ENCODE results near the gene SGCD.
"Not testable (repeated sequence)": the region's sequence is repeated elsewhere in the genome, so short reads cannot be mapped to it uniquely, and the experiment has no call there.

SGCD gene

GRCh38 chr5:156598964-156599363, 272.0 kb downstream of the SGCD start:
- no peak for DNase-seq (ENCODE audit: low read depth)
- TF ChIP-seq CTCF (conservative IDR thresholded peaks at IDR 0.05; ENCODE audit: control insufficient read depth, insufficient read depth, low read depth, low read length), result no peak
- no peak overlapping the region for H3K4me3 ChIP-seq (ENCODE audit: control insufficient read depth, low read depth, low read length)

- not testable (repeated sequence) for DNase-seq (ENCODE audit: low read depth)
Observed at GRCh38 chr5:156610582-156610981, 283.6 kb downstream of the SGCD start.

GRCh38 chr5:156615901-156616300, 288.9 kb downstream of the SGCD start:
- no peak overlapping the region for H3K4me3 ChIP-seq (ENCODE audit: control insufficient read depth, low read depth, low read length)
- DNase-seq (ENCODE audit: low read depth), result no peak
- no peak for TF ChIP-seq CTCF (conservative IDR thresholded peaks at IDR 0.05; ENCODE audit: control insufficient read depth, insufficient read depth, low read depth, low read length)

More at GRCh38 chr5:156610582-156610981, 283.6 kb downstream of the SGCD start:
- not testable (repeated sequence) for H3K4me3 ChIP-seq (ENCODE audit: control insufficient read depth, low read depth, low read length)

- no peak for DNase-seq (ENCODE audit: low read depth)
- H3K4me3 ChIP-seq (ENCODE audit: control insufficient read depth, low read depth, low read length), result no peak overlapping the region
- TF ChIP-seq CTCF (conservative IDR thresholded peaks at IDR 0.05; ENCODE audit: control insufficient read depth, insufficient read depth, low read depth, low read length), result no peak
Observed at GRCh38 chr5:156617426-156617825, 290.5 kb downstream of the SGCD start.

GRCh38 chr5:156618601-156619000, 291.6 kb downstream of the SGCD start:
- no peak overlapping the region for H3K4me3 ChIP-seq (ENCODE audit: control insufficient read depth, low read depth, low read length)
- no peak for TF ChIP-seq CTCF (conservative IDR thresholded peaks at IDR 0.05; ENCODE audit: control insufficient read depth, insufficient read depth, low read depth, low read length)
- no peak for DNase-seq (ENCODE audit: low read depth)

- TF ChIP-seq CTCF (conservative IDR thresholded peaks at IDR 0.05; ENCODE audit: control insufficient read depth, insufficient read depth, low read depth, low read length), result no peak
- no peak overlapping the region for H3K4me3 ChIP-seq (ENCODE audit: control insufficient read depth, low read depth, low read length)
- no peak for DNase-seq (ENCODE audit: low read depth)
Observed at GRCh38 chr5:156621719-156622118, 294.8 kb downstream of the SGCD start.

- TF ChIP-seq CTCF (conservative IDR thresholded peaks at IDR 0.05; ENCODE audit: control insufficient read depth, insufficient read depth, low read depth, low read length), result no peak
Observed at GRCh38 chr5:156623381-156624040, 296.5 kb downstream of the SGCD start.

More at GRCh38 chr5:156623381-156624040, 296.5 kb downstream of the SGCD start:
- no peak overlapping the region for H3K4me3 ChIP-seq (ENCODE audit: control insufficient read depth, low read depth, low read length)
- DNase-seq (ENCODE audit: low read depth), result no peak

Measured in fibroblast of mammary gland (primary cell).